Prostate gland (tissue), 2 donors: ENCODE results near the gene NEK9. TPM values are rescaled to one million over a fixed set of nuclear protein-coding genes. Genes with fewer than 3 reads are reported as not detected.

Experiments
- DNase-seq: peaks from one replicate; pipeline ENCODE4 v3.0.0-alpha.2; 2019; ENCODE audit warnings: low spot score
- H3K27ac ChIP-seq, 2 donors: fragments of 200-600 bp; sonication (generic); 2 replicates each; pipeline ENCODE4 v1.5.1; 2017 to 2019
- H3K27me3 ChIP-seq: fragments of 200-600 bp; sonication (generic); replicated peaks from 2 replicates; pipeline ENCODE4 v1.5.1; 2019; ENCODE audit not compliant: insufficient read depth
- H3K36me3 ChIP-seq, 2 donors: fragments of 200-600 bp; sonication (generic); 1 replicate in 1 of 2; 2 replicates in 1 of 2; pipeline versions ENCODE4 v1.5.1 to v1.8.1; 2017 to 2019
- H3K4me1 ChIP-seq: fragments of 200-600 bp; sonication (generic); replicated peaks from 2 replicates; pipeline ENCODE4 v1.5.1; 2019
- H3K4me3 ChIP-seq, 2 donors: fragments of 200-600 bp; sonication (generic); 2 replicates each; pipeline ENCODE4 v1.5.1; 2017 to 2019
- H3K9me3 ChIP-seq: fragments of 200-600 bp; sonication (generic); 2 replicates; pipeline ENCODE4 v1.5.1; 2017
- POLR2A ChIP-seq: fragments of 450-650 bp; IDR thresholded peaks from one replicate; pipeline ENCODE4 v1.6.1; 2016; ENCODE audit warnings: antibody characterized with exemption, mild to moderate bottlenecking
- POLR2AphosphoS5 ChIP-seq: sonication (generic); formaldehyde crosslinking; IDR thresholded peaks from one replicate; pipeline ENCODE4 v1.6.1; 2017; ENCODE audit warnings: antibody characterized with exemption
- WGBS: methylation state at CpG from one replicate; pipeline ENCODE4 v1.1.5; 2018; 5-methylcytosine and 5-hydroxymethylcytosine counted together
- intact Hi-C: fragments of 100-400 bp; cut with DNase I; formaldehyde crosslinking; loops from one replicate; pipeline ENCODE4 v1.14.2; 2022
- total RNA-seq, 2 donors: library from RNA; depleted of rRNA; stranded (reverse); fragments of >200 nt; gene quantifications; one replicate each; pipeline ENCODE4 v1.1.0, GENCODE V29; 2016
- TF ChIP-seq, protein P1 (sequence below), 4 experiments: fragments of 200-600 bp in 2 of 4; fragments of 450-650 bp in 2 of 4; sonication (generic) in 2 of 4; IDR thresholded peaks; 1 replicate in 3 of 4; 2 replicates in 1 of 4; pipeline ENCODE4 v1.5.1; 2016 to 2019; ENCODE audit warnings: antibody characterized with exemption in 4 of 4, mild to moderate bottlenecking in 2 of 4, moderate library complexity in 2 of 4

The NEK9 gene
- total RNA-seq, 2 donors from 2014 or later = 59.5 to 89.8 TPM

DNA sequence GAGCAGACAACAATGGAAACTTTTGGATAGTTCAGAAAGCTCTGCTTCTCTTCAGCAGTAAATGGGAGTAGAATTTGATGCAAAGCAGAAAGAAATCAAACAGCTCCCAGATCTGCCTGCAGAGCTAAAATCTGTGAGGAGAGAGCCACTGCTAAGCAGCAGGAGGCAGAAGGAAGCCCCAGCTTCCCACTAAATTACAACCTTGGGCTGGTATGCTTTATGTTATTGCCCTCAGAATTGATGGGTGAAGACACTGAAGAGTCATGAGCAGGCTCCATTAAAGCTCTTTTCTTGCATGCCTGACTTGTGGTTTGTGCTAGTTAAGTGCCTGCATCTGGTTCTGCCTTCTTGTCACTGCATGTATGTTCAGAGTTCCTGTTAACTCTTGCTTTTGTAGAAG, 49.1 kb downstream of the NEK9 start:
- Histone ChIP-seq H3K4me1 (no peaks in the 10 kb centered on the region), H3K27ac (no peak overlapping the region), H3K27me3 (no peaks in the 10 kb centered on the region), H3K9me3 (no peaks in the 10 kb centered on the region), H3K4me3 (no peak overlapping the region), H3K36me3 (no peaks in the 10 kb centered on the region)
- TF ChIP-seq, protein P1, sequence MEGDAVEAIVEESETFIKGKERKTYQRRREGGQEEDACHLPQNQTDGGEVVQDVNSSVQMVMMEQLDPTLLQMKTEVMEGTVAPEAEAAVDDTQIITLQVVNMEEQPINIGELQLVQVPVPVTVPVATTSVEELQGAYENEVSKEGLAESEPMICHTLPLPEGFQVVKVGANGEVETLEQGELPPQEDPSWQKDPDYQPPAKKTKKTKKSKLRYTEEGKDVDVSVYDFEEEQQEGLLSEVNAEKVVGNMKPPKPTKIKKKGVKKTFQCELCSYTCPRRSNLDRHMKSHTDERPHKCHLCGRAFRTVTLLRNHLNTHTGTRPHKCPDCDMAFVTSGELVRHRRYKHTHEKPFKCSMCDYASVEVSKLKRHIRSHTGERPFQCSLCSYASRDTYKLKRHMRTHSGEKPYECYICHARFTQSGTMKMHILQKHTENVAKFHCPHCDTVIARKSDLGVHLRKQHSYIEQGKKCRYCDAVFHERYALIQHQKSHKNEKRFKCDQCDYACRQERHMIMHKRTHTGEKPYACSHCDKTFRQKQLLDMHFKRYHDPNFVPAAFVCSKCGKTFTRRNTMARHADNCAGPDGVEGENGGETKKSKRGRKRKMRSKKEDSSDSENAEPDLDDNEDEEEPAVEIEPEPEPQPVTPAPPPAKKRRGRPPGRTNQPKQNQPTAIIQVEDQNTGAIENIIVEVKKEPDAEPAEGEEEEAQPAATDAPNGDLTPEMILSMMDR (IDR thresholded peaks at IDR 0.05) = no peak
- no peak for TF ChIP-seq POLR2AphosphoS5
- no peak for TF ChIP-seq POLR2A
- intact Hi-C loops = no loop called here
- no peak for DNase-seq

DNA sequence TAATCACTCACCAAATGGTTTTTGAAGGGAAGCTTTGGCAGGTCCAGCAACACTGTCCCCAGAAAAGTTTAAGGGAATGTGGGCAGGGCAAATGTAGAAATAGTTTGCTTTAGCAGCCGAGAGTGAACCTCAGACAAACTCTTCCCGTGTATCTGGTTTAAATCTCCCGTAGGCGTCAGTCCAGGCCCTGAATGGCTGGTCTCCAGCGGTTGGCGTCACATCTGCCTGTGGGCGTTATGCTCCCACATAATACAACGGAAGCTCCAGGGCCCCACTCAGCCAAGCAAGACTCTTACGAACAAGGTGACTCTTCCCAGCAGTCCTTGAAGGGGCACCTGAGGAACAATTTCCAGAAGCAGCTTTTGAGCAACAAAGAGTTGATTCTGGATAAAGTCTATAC, 56.5 kb downstream of the NEK9 start:
- Histone ChIP-seq H3K36me3 (no peaks in the 10 kb centered on the region), H3K4me3 (no peak overlapping the region), H3K27me3 (no peaks in the 10 kb centered on the region), H3K27ac (peak overlapping the region; percentile 86 to 91), H3K9me3 (no peaks in the 10 kb centered on the region), H3K4me1 (no peaks in the 10 kb centered on the region)
- 66% methylated on average over 9 of the region's 9 CpGs for WGBS
- intact Hi-C loops = no loop called here
- no peak for TF ChIP-seq POLR2AphosphoS5
- TF ChIP-seq POLR2A = no peak
- TF ChIP-seq, protein P1 (IDR thresholded peaks at IDR 0.05) = no peak
- no peak for DNase-seq

DNA sequence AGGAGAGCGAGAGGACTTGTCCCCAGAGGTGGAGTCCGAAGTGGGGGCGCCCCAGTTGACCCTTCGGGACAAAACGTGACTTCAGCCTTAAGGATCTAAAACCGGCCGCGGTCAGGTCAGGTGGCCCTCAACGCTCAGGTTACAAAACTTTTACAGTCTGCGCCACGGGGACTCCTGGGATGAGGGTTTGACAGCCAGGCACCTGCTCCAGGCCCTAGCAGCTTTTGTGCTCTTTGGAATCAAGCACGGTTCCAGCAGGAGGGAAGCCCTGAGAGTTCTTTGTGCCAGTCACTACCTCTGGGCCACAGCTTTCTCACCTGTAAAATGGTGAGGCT, 57.1 kb downstream of the NEK9 start:
- TF ChIP-seq, protein P1 (IDR thresholded peaks at IDR 0.05) = no peak
- no peak for TF ChIP-seq POLR2A
- TF ChIP-seq POLR2AphosphoS5 = no peak
- no peak for DNase-seq
- no peaks in the 10 kb centered on the region for H3K27me3 ChIP-seq
- H3K4me1 ChIP-seq = no peaks in the 10 kb centered on the region
- H3K4me3 ChIP-seq = peak overlapping the region; percentile 36 to 54
- intact Hi-C loops = loop anchor here (2.0 kb wide), 1 partner anchor 19 kb away; the partner anchor contains the start of gene MLH3
- no peaks in the 10 kb centered on the region for H3K9me3 ChIP-seq
- H3K27ac ChIP-seq = peak overlapping the region; percentile 86 to 91
- WGBS = 22% methylated on average over 12 of the region's 12 CpGs
- no peaks in the 10 kb centered on the region for H3K36me3 ChIP-seq

DNA sequence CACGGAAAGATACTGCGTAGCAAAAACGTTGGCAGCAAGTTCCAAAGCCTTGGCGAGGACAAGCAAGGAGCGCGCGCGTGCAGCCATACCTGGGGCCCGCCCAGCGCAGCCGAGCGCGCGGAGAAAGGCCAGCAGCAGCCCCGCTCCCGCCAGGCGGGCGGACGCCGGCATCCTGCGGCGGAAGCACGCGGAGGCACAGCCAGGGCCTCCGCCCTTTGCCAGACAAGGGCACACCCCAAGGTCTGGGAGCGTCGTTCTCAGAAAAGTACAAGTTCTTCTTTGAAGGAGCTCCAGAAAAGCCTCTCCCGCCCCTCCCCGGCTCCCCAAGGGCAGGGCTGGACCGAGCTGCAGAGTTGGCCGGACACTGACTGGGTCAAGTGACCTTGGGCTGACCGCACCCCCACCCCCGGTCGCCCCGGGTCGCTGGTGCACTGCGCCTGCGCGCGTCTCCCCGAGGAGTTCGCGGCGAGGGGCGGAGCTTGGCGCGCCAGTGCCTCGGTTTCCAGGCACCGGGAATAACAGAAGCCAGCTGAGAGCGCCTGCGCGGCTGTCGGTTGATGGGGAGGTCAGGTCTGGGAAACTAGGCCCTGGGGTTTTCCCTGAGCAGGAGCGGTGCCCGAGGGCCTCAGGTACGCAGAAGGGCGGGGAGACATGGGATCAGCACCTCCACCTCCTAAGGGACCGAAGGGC, 57.6 kb downstream of the NEK9 start, which contains the start of gene ZC2HC1C:
TSS of gene ZC2HC1C (plus strand) at position 521 of the 690 bp plus-strand sequence. CDS start 933 bp downstream, outside the sequence.
- TF ChIP-seq POLR2AphosphoS5 (peak; percentile 87), POLR2A (peak; percentile 22)
- TF ChIP-seq, protein P1 (IDR thresholded peaks at IDR 0.05) = peak in 1 of 4 experiments; percentile 12
- DNase-seq = peak; percentile 88
- Histone ChIP-seq H3K27me3 (no peaks in the 10 kb centered on the region), H3K4me3 (peak within 1 kb of the TSS; percentile 36 to 54), H3K27ac (peak within 1 kb of the TSS; percentile 86 to 91), H3K9me3 (no peaks in the 10 kb centered on the region), H3K36me3 (no peaks in the 10 kb centered on the region), H3K4me1 (no peaks in the 10 kb centered on the region)
- intact Hi-C loops = loop anchor here (2.0 kb wide), 1 partner anchor 18 kb away; the partner anchor contains the start of gene MLH3
- WGBS = 1% methylated on average over 51 of the region's 58 CpGs
